GM23338 (cell line): ENCODE results near the gene MAST2. TPM values are rescaled to one million over a fixed set of nuclear protein-coding genes. Genes with fewer than 3 reads are reported as not detected.

Source experiments
- ATAC-seq: fragments of 200-7000 bp; cut with Tn5 transposase; 3 replicates; pipeline ENCODE4 v1.9.1; 2020
- DNase-seq: peaks from one replicate; pipeline ENCODE4 v3.0.0-alpha.2; 2015; ENCODE audit warnings: low spot score
- H2AFZ ChIP-seq: fragments of 200-600 bp; sonication (generic); 2 replicates; pipeline ENCODE4 v1.8.0; 2016; ENCODE audit warnings: antibody characterized with exemption, mild to moderate bottlenecking, moderate library complexity
- H3F3A ChIP-seq: fragments of 200-600 bp; sonication (generic); replicated peaks from 2 replicates; pipeline ENCODE4 v1.8.0; 2017; ENCODE audit warnings: antibody characterized with exemption, mixed run types, low read depth
- H3K27ac ChIP-seq: fragments of 200-600 bp; sonication (generic); 2 replicates; pipeline ENCODE4 v1.6.1; 2016; ENCODE audit warnings: low read depth
- H3K27me3 ChIP-seq: fragments of 200-600 bp; sonication (generic); 2 replicates; pipeline ENCODE4 v1.8.0; 2016; ENCODE audit warnings: mild to moderate bottlenecking, mixed run types, moderate library complexity; ENCODE audit not compliant: insufficient read depth
- H3K36me3 ChIP-seq: fragments of 200-600 bp; sonication (generic); 2 replicates; pipeline ENCODE4 v1.8.0; 2016; ENCODE audit warnings: mild to moderate bottlenecking; ENCODE audit not compliant: insufficient read depth
- H3K4me1 ChIP-seq: fragments of 200-600 bp; sonication (generic); 2 replicates; pipeline ENCODE4 v1.8.0; 2016; ENCODE audit warnings: mild to moderate bottlenecking, moderate library complexity; ENCODE audit not compliant: insufficient read depth
- H3K4me2 ChIP-seq: fragments of 200-600 bp; sonication (generic); 2 replicates; pipeline ENCODE4 v1.7.1; 2017; ENCODE audit warnings: mixed run types
- H3K4me3 ChIP-seq: fragments of 200-600 bp; sonication (generic); 2 replicates; pipeline ENCODE4 v1.6.1; 2016; ENCODE audit warnings: mixed run types
- H3K79me2 ChIP-seq: fragments of 200-600 bp; sonication (generic); replicated peaks from 2 replicates; pipeline ENCODE4 v1.8.0; 2017; ENCODE audit warnings: mild to moderate bottlenecking; ENCODE audit not compliant: insufficient read depth
- H3K9me2 ChIP-seq: fragments of 200-600 bp; sonication (generic); 2 replicates; pipeline ENCODE4 v1.8.0; 2017; ENCODE audit not compliant: insufficient read depth
- H4K20me1 ChIP-seq: fragments of 200-600 bp; sonication (generic); replicated peaks from 2 replicates; pipeline ENCODE4 v1.8.0; 2017; ENCODE audit warnings: mild to moderate bottlenecking; ENCODE audit not compliant: insufficient read depth
- H3K27ac Mint-ChIP-seq: 2 replicates; pipeline ENCODE4 v1.8.0; 2020; ENCODE audit warnings: inconsistent platforms, mild to moderate bottlenecking, moderate library complexity, mixed read lengths
- H3K27me3 Mint-ChIP-seq: 3 replicates; pipeline ENCODE4 v1.8.0; 2022; ENCODE audit warnings: low read depth, mild to moderate bottlenecking, moderate library complexity, mixed read lengths, inconsistent platforms; ENCODE audit not compliant: insufficient read depth, poor library complexity
- H3K36me3 Mint-ChIP-seq: 3 replicates; pipeline ENCODE4 v1.8.0; 2021; ENCODE audit warnings: low read depth, mild to moderate bottlenecking, inconsistent platforms, moderate library complexity, mixed read lengths
- H3K4me1 Mint-ChIP-seq: 3 replicates; pipeline ENCODE4 v1.8.0; 2020; ENCODE audit warnings: mild to moderate bottlenecking, inconsistent platforms, mixed read lengths
- H3K4me3 Mint-ChIP-seq: 3 replicates; pipeline ENCODE4 v1.8.0; 2021; ENCODE audit warnings: moderate library complexity, mild to moderate bottlenecking, inconsistent platforms, mixed read lengths
- H3K9me3 Mint-ChIP-seq: 3 replicates; pipeline ENCODE4 v1.8.0; 2020; ENCODE audit warnings: moderate library complexity, mild to moderate bottlenecking, inconsistent platforms, mixed read lengths
- CREB1 ChIP-seq: fragments of 250-450 bp; sonication (Bioruptor Pico); IDR thresholded peaks from 2 replicates; pipeline ENCODE4 v1.5.0; 2020; ENCODE audit warnings: low read depth, mild to moderate bottlenecking, moderate library complexity
- CTCF ChIP-seq, 2 experiments: fragments of 200-600 bp in 1 of 2; sonication (generic) in 1 of 2; conservative IDR thresholded peaks; 2 replicates each; pipeline versions ENCODE4 v1.5.1 to v1.6.1; 2016 to 2017; ENCODE audit warnings: antibody characterized with exemption in 2 of 2, low read depth in 2 of 2, mild to moderate bottlenecking in 2 of 2, moderate library complexity in 1 of 2
- ETS1 ChIP-seq: IDR thresholded peaks from 2 replicates; pipeline ENCODE4 v1.6.1; 2016; ENCODE audit warnings: antibody characterized with exemption
- EZH2phosphoT487 ChIP-seq: fragments of 200-600 bp; sonication (generic); IDR thresholded peaks from one replicate; pipeline ENCODE4 v1.8.1; 2018; ENCODE audit warnings: antibody characterized with exemption; ENCODE audit not compliant: unreplicated experiment
- JUNB ChIP-seq: IDR thresholded peaks from one replicate; pipeline ENCODE4 v1.6.1; 2016; ENCODE audit warnings: antibody characterized with exemption; ENCODE audit not compliant: unreplicated experiment
- POLR2AphosphoS5 ChIP-seq: IDR thresholded peaks from 2 replicates; pipeline ENCODE4 v1.6.1; 2016; ENCODE audit warnings: antibody characterized with exemption, low read depth
- ZNF114 ChIP-seq: fragments of 250-450 bp; sonication (Bioruptor Pico); IDR thresholded peaks from 2 replicates; pipeline ENCODE4 v1.5.0; 2020; ENCODE audit warnings: mild to moderate bottlenecking, moderate library complexity
- ZNF331 ChIP-seq: fragments of 250-450 bp; sonication (Bioruptor Pico); IDR thresholded peaks from 2 replicates; pipeline ENCODE4 v1.5.0; 2020; ENCODE audit warnings: low read depth, mild to moderate bottlenecking, moderate library complexity
- polyA plus RNA-seq: library from polyadenylated mRNA; unstranded; fragments of >200 nt; fragmentation: Nextera tagmentation; extraction: Ambion mirVana; gene quantifications from 2 replicates; pipeline ENCODE4 v1.2.1, GENCODE V29; 2016
- total RNA-seq: library from RNA; depleted of rRNA; stranded (reverse); fragments of >200 nt; shearing (Covaris generic); gene quantifications from 2 replicates; pipeline ENCODE4 v1.2.3, GENCODE V29; 2014

Gene MAST2
- total and polyA plus RNA-seq, 2 experiments from 2014 or later: 11.5 to 57.7 TPM

- TF ChIP-seq CTCF (conservative IDR thresholded peaks at IDR 0.05; ENCODE audit: low read depth in 2 of 2) (no peak), ZNF114 (no peak), ETS1 (no peak)
Observed at GRCh38 chr1:46030074-46030870, 226.9 kb downstream of the MAST2 start (continued).

- H3K27ac ChIP-seq: no peak overlapping the region
- H3K4me3 ChIP-seq: no peak overlapping the region
- no peaks in the 10 kb centered on the region for H4K20me1 ChIP-seq
- ATAC-seq (no peak), DNase-seq (no peak)
- no peak overlapping the region for H3K4me3 Mint-ChIP-seq
- H3K9me3 Mint-ChIP-seq: no peaks in the 10 kb centered on the region
- no peaks in the 10 kb centered on the region; the same call in 2 of the 3 replicates for H3K4me1 Mint-ChIP-seq
- no peaks in the 10 kb centered on the region for H3K4me1 ChIP-seq
- H3K36me3 ChIP-seq: no peaks in the 10 kb centered on the region
- H3K27me3 ChIP-seq: no peaks in the 10 kb centered on the region
- H3K36me3 Mint-ChIP-seq: peaks cover 46% of the 10 kb centered on the region
- no peak overlapping the region for H2AFZ ChIP-seq
- H3K27ac Mint-ChIP-seq: no peak overlapping the region
- no peaks in the 10 kb centered on the region for H3K9me2 ChIP-seq
- no peak for TF ChIP-seq CREB1 (CRISPR knock-in tag)
- no peak for TF ChIP-seq EZH2phosphoT487
- no peak for TF ChIP-seq JUNB
- no peak for TF ChIP-seq ZNF331 (CRISPR knock-in tag)
- no peak for TF ChIP-seq POLR2AphosphoS5
- H3K79me2 ChIP-seq: no peaks in the 10 kb centered on the region
- H3K4me2 ChIP-seq: no peak overlapping the region
- H3K27me3 Mint-ChIP-seq: peaks cover 9% of the 10 kb centered on the region
- H3F3A ChIP-seq: peaks cover under 1% of the 10 kb centered on the region; the same call in 1 of the 2 replicates
Observed at GRCh38 chr1:46030876-46031660, 227.7 kb downstream of the MAST2 start.
